HG03342 (cell line): ENCODE measurements around the gene KIF1A.

Source experiments
- ATAC-seq: cut with Tn5 transposase; IDR thresholded peaks from one replicate; pipeline ENCODE4 v1.9.1; 2021; ENCODE audit warnings: mild to moderate bottlenecking, moderate library complexity; ENCODE audit not compliant: unreplicated experiment

Gene KIF1A

GRCh38 chr2:240821429-240821778 is 1.4 kb upstream of the KIF1A start:
- no peak for ATAC-seq

GRCh38 chr2:240820607-240821428 is 799 bp upstream of the KIF1A start:
- ATAC-seq = no peak

GRCh38 chr2:240819126-240819857 is 727 bp downstream of the KIF1A start:
- ATAC-seq = no peak

- ATAC-seq = no peak
Measured at GRCh38 chr2:240818293-240819125, 1.5 kb downstream of the KIF1A start.

- no peak for ATAC-seq
Measured at GRCh38 chr2:240817496-240818292, 2.3 kb downstream of the KIF1A start.

GRCh38 chr2:240816584-240817495 is 3.2 kb downstream of the KIF1A start:
- ATAC-seq = no peak

- no peak for ATAC-seq
Measured at GRCh38 chr2:240815761-240816583, 4.0 kb downstream of the KIF1A start.

- ATAC-seq = no peak
Measured at GRCh38 chr2:240814946-240815760, 4.9 kb downstream of the KIF1A start.

GRCh38 chr2:240814280-240814679 is 5.7 kb downstream of the KIF1A start:
- ATAC-seq = no peak

- ATAC-seq = no peak
Measured at GRCh38 chr2:240813231-240813921, 6.6 kb downstream of the KIF1A start.

GRCh38 chr2:240812721-240813120 is 7.3 kb downstream of the KIF1A start:
- ATAC-seq = no peak

GRCh38 chr2:240812301-240812680 is 7.7 kb downstream of the KIF1A start:
- ATAC-seq = no peak

GRCh38 chr2:240811346-240812300 is 8.4 kb downstream of the KIF1A start:
- no peak for ATAC-seq

- no peak for ATAC-seq
Measured at GRCh38 chr2:240810621-240811020, 9.4 kb downstream of the KIF1A start.

GRCh38 chr2:240810199-240810598 is 9.8 kb downstream of the KIF1A start:
- no peak for ATAC-seq

GRCh38 chr2:240809276-240809675 is 10.7 kb downstream of the KIF1A start:
- ATAC-seq = no peak
